ENCODE results near the gene MMP15. TPM values are rescaled to one million over a fixed set of nuclear protein-coding genes. Genes with fewer than 3 reads are reported as not detected.
"Not testable (repeated sequence)": the region's sequence is repeated elsewhere in the genome, so short reads cannot be mapped to it uniquely, and the experiment has no call there.

The MMP15 gene
- total RNA-seq, 1 donor from 2014 or later, result 1.3 TPM

DNA sequence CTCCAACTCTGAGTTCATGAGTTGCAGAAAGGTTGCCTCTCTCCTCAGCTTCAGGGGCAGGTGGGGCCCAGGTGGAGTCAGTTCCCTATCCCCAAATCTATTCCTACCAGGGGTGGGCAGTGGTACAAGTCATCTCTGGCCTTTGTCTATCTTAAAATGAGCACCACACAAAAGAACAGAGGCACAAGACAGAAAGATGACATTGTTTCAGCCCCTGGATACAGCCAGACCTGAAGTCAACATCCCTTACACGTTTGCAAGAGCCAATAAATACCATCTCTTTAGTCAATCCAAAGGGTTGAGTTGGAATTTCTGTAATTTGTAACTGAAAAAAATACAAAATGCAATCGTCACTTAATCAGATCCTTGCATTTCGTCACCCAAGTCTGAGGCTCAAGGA, 32.2 kb downstream of the MMP15 start:
- H3K9me3 Mint-ChIP-seq, result no peaks in the 10 kb centered on the region
- H3K36me3 Mint-ChIP-seq (ENCODE audit: low read depth), result no peaks in the 10 kb centered on the region
- DNase-seq (ENCODE audit: low spot score), result no peak
- H3K4me3 Mint-ChIP-seq (ENCODE audit: low read depth), result no peak overlapping the region
- intact Hi-C loops (cut with micrococcal nuclease), result no loop called here
- H3K27me3 Mint-ChIP-seq (ENCODE audit: low read depth), result no peaks in the 10 kb centered on the region
- peaks cover 3% of the 10 kb centered on the region for H3K4me1 Mint-ChIP-seq (ENCODE audit: low read depth)
- no peak overlapping the region for H3K27ac Mint-ChIP-seq

DNA sequence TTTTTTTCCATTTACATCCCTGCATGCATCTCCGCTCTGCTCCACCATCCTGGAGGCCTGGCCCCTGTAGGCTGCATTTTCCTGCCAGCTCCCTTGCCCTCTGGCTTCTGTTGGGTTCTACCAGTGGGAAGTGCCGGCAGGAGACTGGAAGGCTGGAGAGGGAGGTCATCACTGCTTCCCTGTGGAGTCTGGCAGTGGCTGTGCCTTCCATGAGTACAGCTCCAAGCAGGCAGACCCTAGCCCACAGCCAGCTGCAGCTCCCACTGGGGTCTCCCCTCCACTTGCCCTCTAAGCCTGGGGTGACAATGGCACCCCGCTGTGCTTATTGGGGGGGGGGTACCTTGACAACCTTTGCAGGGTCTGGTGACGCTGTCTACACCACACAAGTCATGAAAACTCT, 37.3 kb downstream of the MMP15 start:
- H3K9me3 Mint-ChIP-seq, result no peaks in the 10 kb centered on the region
- H3K4me1 Mint-ChIP-seq (ENCODE audit: low read depth), result no peaks in the 10 kb centered on the region
- no peak overlapping the region for H3K4me3 Mint-ChIP-seq (ENCODE audit: low read depth)
- H3K27me3 Mint-ChIP-seq (ENCODE audit: low read depth), result no peaks in the 10 kb centered on the region
- H3K36me3 Mint-ChIP-seq (ENCODE audit: low read depth), result no peaks in the 10 kb centered on the region
- intact Hi-C loops (cut with micrococcal nuclease), result no loop called here
- no peak overlapping the region for H3K27ac Mint-ChIP-seq
- DNase-seq (ENCODE audit: low spot score), result no peak

DNA sequence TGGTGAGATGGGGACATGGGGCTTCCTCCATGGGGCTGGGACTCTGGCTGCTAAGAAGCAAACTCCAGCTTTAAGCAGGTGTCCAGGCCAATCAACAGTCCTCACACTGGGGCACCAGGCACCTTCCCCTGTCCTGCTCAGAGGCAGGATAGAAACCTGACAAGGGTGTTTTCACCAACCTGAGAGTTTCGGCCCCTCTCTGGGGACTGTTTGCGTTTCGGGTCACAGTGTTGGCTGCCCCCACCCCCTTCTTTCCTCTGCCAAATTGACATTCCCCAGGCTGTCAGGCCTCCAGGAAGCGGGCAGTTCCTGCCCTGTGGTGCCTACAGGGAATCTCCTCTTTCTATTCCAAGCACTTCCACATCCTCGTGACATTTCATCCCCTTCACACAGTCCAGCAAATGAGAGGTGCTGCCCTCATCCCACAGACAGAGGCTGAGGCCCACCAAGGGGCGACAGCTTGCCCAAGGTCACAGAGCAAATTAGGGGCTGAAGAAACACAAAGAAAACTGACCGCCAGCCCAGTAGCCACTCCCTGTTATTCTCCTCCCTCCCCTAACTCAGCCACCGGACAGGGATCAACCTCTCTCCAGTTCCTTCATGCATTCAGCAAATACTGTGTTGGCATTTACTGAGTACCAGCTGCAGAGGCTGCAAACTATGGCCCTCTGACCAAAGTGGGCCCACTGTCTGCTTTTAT, 38.0 kb downstream of the MMP15 start:
- no peaks in the 10 kb centered on the region for H3K27me3 Mint-ChIP-seq (ENCODE audit: low read depth)
- DNase-seq (ENCODE audit: low spot score), result no peak
- intact Hi-C loops (cut with micrococcal nuclease), result no loop called here
- no peak overlapping the region for H3K27ac Mint-ChIP-seq
- no peak overlapping the region for H3K4me3 Mint-ChIP-seq (ENCODE audit: low read depth)
- no peaks in the 10 kb centered on the region for H3K4me1 Mint-ChIP-seq (ENCODE audit: low read depth)
- H3K36me3 Mint-ChIP-seq (ENCODE audit: low read depth), result no peaks in the 10 kb centered on the region
- no peaks in the 10 kb centered on the region for H3K9me3 Mint-ChIP-seq

DNA sequence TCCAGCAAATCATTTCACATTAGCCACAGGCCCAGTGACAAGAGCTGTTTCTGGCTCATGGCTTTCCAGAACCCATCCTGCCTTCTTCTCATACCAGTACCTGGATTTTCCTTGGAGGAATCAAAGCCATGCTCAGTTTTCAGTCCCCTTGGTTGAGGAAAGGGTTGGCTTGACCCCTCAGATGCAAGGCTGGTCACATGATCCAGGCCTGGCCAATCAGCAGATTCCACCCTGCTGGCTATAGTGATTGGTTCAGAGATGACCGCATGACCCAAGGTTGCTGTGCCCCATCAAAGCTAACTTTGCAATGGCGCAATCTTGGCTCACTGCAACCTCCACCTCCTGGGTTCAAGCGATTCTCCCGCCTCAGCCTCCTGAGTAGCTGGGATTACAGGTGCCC, 45.0 kb downstream of the MMP15 start:
- Mint-ChIP-seq H3K27me3 (ENCODE audit: low read depth) (no peaks in the 10 kb centered on the region), H3K4me1 (ENCODE audit: low read depth) (no peaks in the 10 kb centered on the region), H3K36me3 (ENCODE audit: low read depth) (no peaks in the 10 kb centered on the region), H3K27ac (no peak overlapping the region), H3K9me3 (no peaks in the 10 kb centered on the region), H3K4me3 (ENCODE audit: low read depth) (no peak overlapping the region)
- intact Hi-C loops (cut with micrococcal nuclease), result no loop called here
- DNase-seq (ENCODE audit: low spot score), result no peak

DNA sequence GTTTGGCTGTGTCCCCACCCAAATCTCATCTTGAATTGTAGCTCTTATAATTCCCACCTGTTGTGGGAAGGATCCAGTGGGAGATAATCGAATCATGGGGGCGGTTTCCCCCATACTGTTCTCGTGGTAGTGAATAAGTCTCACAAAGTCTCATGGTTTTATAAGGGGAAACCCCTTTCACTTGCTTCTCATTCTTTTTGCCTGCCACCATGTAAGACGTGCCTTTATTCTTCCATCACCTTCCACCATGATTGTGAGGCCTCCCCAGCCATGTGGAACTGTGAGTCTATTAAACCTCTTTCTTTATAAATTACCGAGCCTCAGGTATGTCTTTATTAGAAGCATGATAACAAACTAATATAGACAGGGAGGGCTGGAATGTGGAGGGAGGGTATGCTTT, 46.6 kb downstream of the MMP15 start:
- DNase-seq (ENCODE audit: low spot score); H3K27me3 Mint-ChIP-seq (ENCODE audit: low read depth); H3K36me3 Mint-ChIP-seq (ENCODE audit: low read depth); H3K27ac Mint-ChIP-seq; intact Hi-C loops (cut with micrococcal nuclease); H3K9me3 Mint-ChIP-seq; H3K4me3 Mint-ChIP-seq (ENCODE audit: low read depth); H3K4me1 Mint-ChIP-seq (ENCODE audit: low read depth): not testable (repeated sequence)

DNA sequence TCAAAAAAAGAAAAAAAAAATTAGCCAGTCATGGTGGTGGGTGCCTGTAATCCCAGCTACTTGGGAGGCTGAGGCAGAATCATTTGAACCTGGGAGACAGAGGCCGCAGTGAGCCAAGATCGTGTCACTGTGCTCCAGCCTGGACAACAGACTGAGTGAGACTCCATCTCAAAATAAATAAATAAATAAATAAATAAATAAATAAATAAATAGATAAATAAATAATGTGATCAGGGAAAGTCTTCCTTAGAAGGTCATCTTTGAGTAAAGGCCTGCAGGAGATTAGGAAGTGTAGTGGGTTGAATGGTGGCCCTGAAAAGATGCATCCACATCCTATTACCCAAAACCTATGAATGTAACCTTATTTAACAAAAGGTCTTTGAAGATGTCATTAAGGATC, 47.5 kb downstream of the MMP15 start:
- H3K9me3 Mint-ChIP-seq; H3K27ac Mint-ChIP-seq; DNase-seq (ENCODE audit: low spot score); intact Hi-C loops (cut with micrococcal nuclease); H3K4me3 Mint-ChIP-seq (ENCODE audit: low read depth); H3K27me3 Mint-ChIP-seq (ENCODE audit: low read depth); H3K36me3 Mint-ChIP-seq (ENCODE audit: low read depth); H3K4me1 Mint-ChIP-seq (ENCODE audit: low read depth): not testable (repeated sequence)

DNA sequence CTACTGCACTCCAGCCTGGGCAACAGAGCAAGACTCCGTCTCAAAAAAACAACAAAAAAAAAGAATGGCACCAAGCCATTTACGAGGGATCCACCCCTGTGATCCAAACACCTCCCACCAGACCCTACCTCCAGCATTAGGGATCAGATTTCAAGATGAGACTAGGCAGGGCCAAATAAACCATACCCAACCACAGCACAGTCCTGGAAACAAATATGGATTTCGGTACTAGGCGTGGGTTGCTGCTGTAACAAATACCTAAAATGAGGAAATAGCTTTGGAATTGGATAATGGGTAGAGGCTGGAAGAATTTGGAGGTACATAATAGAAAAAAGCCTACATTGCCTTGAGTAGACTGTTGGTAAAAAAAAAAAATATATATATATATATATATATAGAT, 49.1 kb downstream of the MMP15 start:
- H3K9me3 Mint-ChIP-seq, result no peaks in the 10 kb centered on the region
- no peak overlapping the region for H3K27ac Mint-ChIP-seq
- H3K4me1 Mint-ChIP-seq (ENCODE audit: low read depth), result no peaks in the 10 kb centered on the region
- no peak for DNase-seq (ENCODE audit: low spot score)
- intact Hi-C loops (cut with micrococcal nuclease), result no loop called here
- no peaks in the 10 kb centered on the region for H3K27me3 Mint-ChIP-seq (ENCODE audit: low read depth)
- no peak overlapping the region for H3K4me3 Mint-ChIP-seq (ENCODE audit: low read depth)
- no peaks in the 10 kb centered on the region for H3K36me3 Mint-ChIP-seq (ENCODE audit: low read depth)

DNA sequence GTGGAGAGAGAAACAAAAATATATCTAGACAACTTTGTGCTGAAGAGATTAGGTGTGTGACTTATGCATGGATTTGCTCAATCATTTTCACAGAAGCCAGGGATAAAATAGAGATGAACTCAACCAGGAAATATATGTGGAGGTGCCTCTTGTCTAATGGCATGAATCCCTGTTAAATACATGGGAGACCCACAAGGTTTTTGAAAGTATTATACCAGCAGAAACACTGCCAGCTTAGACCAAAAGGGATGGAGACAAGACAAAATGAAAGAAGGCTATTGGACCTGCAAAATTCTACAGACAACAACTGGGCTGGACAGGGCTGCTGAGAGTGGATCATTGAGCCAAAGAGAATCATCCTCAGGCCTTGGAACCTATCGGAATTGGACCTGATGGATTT, 51.0 kb downstream of the MMP15 start:
- H3K27ac Mint-ChIP-seq, result no peak overlapping the region
- intact Hi-C loops (cut with micrococcal nuclease), result no loop called here
- H3K4me1 Mint-ChIP-seq (ENCODE audit: low read depth), result no peaks in the 10 kb centered on the region
- H3K36me3 Mint-ChIP-seq (ENCODE audit: low read depth), result no peaks in the 10 kb centered on the region
- H3K4me3 Mint-ChIP-seq (ENCODE audit: low read depth), result no peak overlapping the region
- DNase-seq (ENCODE audit: low spot score), result no peak
- H3K27me3 Mint-ChIP-seq (ENCODE audit: low read depth), result no peaks in the 10 kb centered on the region
- no peaks in the 10 kb centered on the region for H3K9me3 Mint-ChIP-seq

DNA sequence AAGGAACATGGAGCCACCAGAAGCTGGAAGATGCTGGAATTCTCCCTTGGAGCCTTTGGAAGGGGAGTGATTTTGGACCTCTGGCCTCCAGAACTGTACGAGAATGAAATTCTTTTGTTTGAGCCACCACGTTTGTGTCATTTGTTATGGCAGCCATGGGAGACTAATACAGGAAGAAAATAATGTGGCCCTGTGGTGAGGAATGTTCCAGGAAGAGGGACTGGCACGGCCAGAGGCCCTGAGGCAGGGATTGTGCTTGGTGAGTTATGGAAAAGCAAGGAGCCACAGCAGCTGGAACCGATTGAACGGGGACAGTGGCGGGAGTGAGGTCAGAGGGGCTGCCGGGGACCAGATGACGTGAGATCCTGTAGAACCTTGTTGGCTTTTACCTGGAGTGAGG, 52.2 kb downstream of the MMP15 start:
- Mint-ChIP-seq H3K36me3 (ENCODE audit: low read depth) (no peaks in the 10 kb centered on the region), H3K27me3 (ENCODE audit: low read depth) (no peaks in the 10 kb centered on the region), H3K4me3 (ENCODE audit: low read depth) (no peak overlapping the region), H3K4me1 (ENCODE audit: low read depth) (no peaks in the 10 kb centered on the region), H3K27ac (no peak overlapping the region), H3K9me3 (no peaks in the 10 kb centered on the region)
- intact Hi-C loops (cut with micrococcal nuclease), result no loop called here
- no peak for DNase-seq (ENCODE audit: low spot score)

DNA sequence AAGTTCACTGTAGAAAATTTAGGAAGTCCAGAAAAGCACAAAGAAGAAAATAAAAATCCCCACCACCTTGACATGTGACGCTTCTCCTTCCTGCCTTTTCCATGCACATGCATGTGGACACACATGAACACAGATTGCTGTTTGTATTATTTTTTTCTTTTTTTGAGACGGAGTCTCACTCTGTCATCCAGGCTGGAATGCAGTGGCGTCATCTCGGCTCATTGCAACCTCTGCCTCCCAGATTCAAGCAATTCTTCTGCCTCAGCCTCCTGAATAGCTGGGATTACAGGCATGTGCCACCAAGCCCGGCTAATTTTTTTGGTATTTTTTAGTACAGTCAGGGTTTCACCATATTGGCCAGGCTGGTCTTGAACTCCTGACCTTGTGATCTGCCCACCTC, 55.1 kb downstream of the MMP15 start:
- H3K9me3 Mint-ChIP-seq; H3K4me3 Mint-ChIP-seq (ENCODE audit: low read depth); H3K36me3 Mint-ChIP-seq (ENCODE audit: low read depth); intact Hi-C loops (cut with micrococcal nuclease); H3K27ac Mint-ChIP-seq; DNase-seq (ENCODE audit: low spot score); H3K27me3 Mint-ChIP-seq (ENCODE audit: low read depth); H3K4me1 Mint-ChIP-seq (ENCODE audit: low read depth): not testable (repeated sequence)

DNA sequence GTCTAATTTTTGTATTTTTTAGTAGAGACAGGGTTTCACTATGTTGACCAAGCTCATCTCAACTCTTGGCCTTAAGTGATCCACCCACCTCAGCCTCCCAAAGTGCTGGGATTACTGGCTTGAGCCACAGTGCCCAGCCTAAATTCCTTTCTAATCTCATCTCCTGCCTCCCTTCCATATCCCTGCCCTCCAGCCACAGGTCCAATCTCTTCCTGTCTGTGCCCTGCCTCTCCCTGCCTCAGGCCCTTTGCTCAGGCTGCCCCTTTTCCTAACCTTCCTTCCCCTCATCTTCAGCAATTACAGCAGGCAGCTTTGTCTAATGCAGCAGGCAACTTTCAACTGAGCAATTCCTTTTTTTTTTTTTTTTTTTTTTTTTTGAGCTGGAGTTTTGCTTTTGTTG, 56.8 kb downstream of the MMP15 start:
- Mint-ChIP-seq H3K9me3 (no peaks in the 10 kb centered on the region), H3K4me1 (ENCODE audit: low read depth) (no peaks in the 10 kb centered on the region), H3K4me3 (ENCODE audit: low read depth) (no peak overlapping the region), H3K27ac (no peak overlapping the region), H3K27me3 (ENCODE audit: low read depth) (no peaks in the 10 kb centered on the region), H3K36me3 (ENCODE audit: low read depth) (no peaks in the 10 kb centered on the region)
- DNase-seq (ENCODE audit: low spot score), result no peak
- intact Hi-C loops (cut with micrococcal nuclease), result no loop called here

DNA sequence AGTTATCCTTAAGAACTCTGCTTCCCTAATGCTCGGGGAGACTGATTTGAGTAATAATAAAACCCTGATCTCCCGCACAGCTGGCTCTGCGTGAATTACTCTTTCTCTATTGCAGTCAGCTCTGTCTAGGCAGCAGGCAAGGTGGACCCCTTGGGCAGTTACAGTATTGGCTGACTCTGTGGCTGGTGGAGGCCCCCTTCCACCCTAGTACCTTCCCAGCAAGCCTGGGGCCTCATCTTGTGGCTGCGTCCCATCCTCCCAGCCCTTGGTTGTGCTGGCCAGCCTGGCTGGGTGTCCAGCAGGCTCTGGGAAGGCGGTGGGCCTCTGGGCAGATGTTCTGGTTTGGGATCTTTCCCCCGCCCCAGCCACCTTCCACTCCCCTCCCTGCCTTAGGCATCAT, 59.1 kb downstream of the MMP15 start:
- Mint-ChIP-seq H3K27me3 (ENCODE audit: low read depth) (no peaks in the 10 kb centered on the region), H3K9me3 (no peaks in the 10 kb centered on the region), H3K4me3 (ENCODE audit: low read depth) (no peak overlapping the region), H3K27ac (no peak overlapping the region), H3K36me3 (ENCODE audit: low read depth) (no peaks in the 10 kb centered on the region), H3K4me1 (ENCODE audit: low read depth) (no peaks in the 10 kb centered on the region)
- intact Hi-C loops (cut with micrococcal nuclease), result no loop called here
- no peak for DNase-seq (ENCODE audit: low spot score)

DNA sequence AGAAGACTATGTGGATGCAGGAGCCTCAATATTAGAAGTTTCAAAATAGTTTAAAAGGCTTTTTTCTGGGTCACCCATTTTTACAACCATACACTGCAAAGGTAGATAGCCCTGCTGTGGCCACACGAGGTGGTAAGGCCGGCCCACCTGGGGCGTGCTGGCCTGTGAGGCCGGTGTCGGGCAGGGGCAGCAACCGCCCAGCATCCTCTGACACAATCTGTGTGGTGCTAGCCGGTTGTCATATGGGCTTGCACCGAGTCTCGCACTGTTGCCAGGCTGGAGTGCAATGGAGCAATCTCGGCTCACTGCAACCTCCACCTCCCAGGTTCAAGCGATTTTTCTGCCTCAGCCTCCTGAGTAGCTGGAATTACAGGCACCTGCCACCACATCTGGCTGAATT, 59.6 kb downstream of the MMP15 start:
- intact Hi-C loops (cut with micrococcal nuclease), result no loop called here
- no peak overlapping the region for H3K27ac Mint-ChIP-seq
- H3K4me1 Mint-ChIP-seq (ENCODE audit: low read depth), result no peaks in the 10 kb centered on the region
- no peak for DNase-seq (ENCODE audit: low spot score)
- H3K4me3 Mint-ChIP-seq (ENCODE audit: low read depth), result no peak overlapping the region
- H3K36me3 Mint-ChIP-seq (ENCODE audit: low read depth), result no peaks in the 10 kb centered on the region
- H3K27me3 Mint-ChIP-seq (ENCODE audit: low read depth), result no peaks in the 10 kb centered on the region
- H3K9me3 Mint-ChIP-seq, result no peaks in the 10 kb centered on the region

DNA sequence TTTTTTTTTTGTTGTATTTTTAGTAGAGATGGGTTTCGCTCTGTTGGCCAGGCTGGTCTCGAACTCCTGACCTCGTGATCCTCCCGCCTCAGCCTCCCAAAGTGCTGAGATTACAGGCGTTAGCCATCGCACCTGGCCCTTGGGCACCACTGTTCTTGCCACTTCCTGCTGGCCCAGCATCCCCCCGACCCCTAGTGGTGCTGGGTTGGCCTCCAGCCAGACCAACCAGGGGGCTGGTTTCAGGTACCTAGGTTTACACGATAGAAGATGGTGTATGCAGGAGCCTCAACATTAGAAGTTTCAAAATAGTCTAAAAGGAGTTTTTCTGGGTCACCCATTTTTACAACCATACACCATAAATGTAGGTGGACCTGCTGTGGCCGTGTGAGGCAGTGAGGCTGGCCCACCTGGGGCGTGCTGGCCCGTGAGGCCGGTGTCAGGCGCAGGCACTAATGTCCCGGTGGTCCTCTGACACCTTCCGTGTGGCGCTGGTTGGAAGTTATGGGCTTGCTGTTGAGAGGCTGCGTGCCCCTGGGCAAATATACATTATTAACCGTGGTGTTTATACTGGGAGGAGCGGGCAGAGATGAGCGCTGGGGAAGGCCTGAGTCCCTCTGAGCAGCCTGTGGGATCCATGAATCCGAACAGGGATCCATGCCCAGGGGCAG, 60.2 kb downstream of the MMP15 start:
- Mint-ChIP-seq H3K4me3 (ENCODE audit: low read depth) (no peak overlapping the region), H3K9me3 (no peaks in the 10 kb centered on the region), H3K36me3 (ENCODE audit: low read depth) (no peaks in the 10 kb centered on the region), H3K4me1 (ENCODE audit: low read depth) (no peaks in the 10 kb centered on the region), H3K27me3 (ENCODE audit: low read depth) (no peaks in the 10 kb centered on the region), H3K27ac (no peak overlapping the region)
- intact Hi-C loops (cut with micrococcal nuclease), result no loop called here
- DNase-seq (ENCODE audit: low spot score), result no peak

Measured in activated T-helper 2 cell treated with anti-CD3 and anti-CD28 coated beads, Interferon-gamma antibody, Interleukin-2, Interleukin-4, amounts not matched to agents 10 μg/mL and 5 μg/mL and 100 μg/mL, durations not matched to agents 14 hours and 24 hours and 36 hours (primary cell).